ENCODE measurements around the gene RPL11.

RPL11 gene

GRCh38 chr1:23704834-23705495 lies 13.4 kb downstream of the RPL11 start:
- ChIA-PET CTCF (interaction anchor here (0.8 to 1.9 kb wide), 6 partner anchors 13 to 68 kb away, joined by 3 to 8 read pairs (median 3); partner anchors contain the start of gene RPL11), POLR2A (interaction anchor here (0.5 kb wide), 1 partner anchor 45 kb away, joined by 7 read pairs; no protein-coding TSS in a partner anchor)
- no peak for DNase-seq (ENCODE audit: extremely low spot score)

GRCh38 chr1:23709229-23709628 lies 17.6 kb downstream of the RPL11 start:
- no peak for DNase-seq (ENCODE audit: extremely low spot score)
- CTCF ChIA-PET: no interaction called here
- no peak for TF ChIP-seq CTCF (IDR thresholded peaks at IDR 0.05; ENCODE audit: control extremely low read depth, extremely low read depth, low read depth, missing control alignments)
- POLR2A ChIA-PET: no interaction called here

More at GRCh38 chr1:23704834-23705495, 13.4 kb downstream of the RPL11 start:
- TF ChIP-seq CTCF (IDR thresholded peaks at IDR 0.05; ENCODE audit: control extremely low read depth, extremely low read depth, low read depth, missing control alignments): no peak

DNA sequence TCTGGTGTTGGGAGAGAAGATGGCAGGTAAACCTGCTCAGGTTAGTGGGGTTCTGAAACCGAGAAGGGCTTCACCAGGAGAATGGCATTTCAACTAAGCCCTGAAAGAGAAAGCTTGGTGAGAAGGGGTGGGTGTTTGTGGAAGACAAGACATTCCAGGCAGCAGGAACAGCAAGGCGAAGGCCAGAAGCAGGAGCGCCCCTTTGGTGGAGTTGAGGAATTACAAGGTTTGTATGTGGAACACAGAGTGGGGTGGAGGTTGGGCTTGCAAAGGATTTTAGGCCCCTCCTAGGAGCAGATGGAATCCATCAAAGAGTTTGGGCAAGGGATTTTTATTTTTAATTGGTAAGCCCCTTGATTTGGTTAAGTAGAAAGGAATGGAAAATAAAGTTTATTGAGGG lies 26.9 kb downstream of the RPL11 start:
- TF ChIP-seq CTCF (IDR thresholded peaks at IDR 0.05; ENCODE audit: control extremely low read depth, extremely low read depth, low read depth, missing control alignments): peak; percentile 41
- ChIA-PET CTCF (interaction anchor here (0.9 to 4.7 kb wide), 9 partner anchors 18 to 53 kb away, joined by 3 to 22 read pairs (median 3); partner anchors contain the start of gene RPL11), POLR2A (no interaction called here)
- DNase-seq (ENCODE audit: extremely low spot score): no peak

GRCh38 chr1:23719162-23719820 lies 27.7 kb downstream of the RPL11 start:
- ChIA-PET CTCF (interaction anchor here (0.8 to 4.7 kb wide), 7 partner anchors 9 to 82 kb away, joined by 3 to 22 read pairs (median 3); no protein-coding TSS in a partner anchor), POLR2A (interaction anchor here (0.6 kb wide), 1 partner anchor 23 kb away, joined by 4 read pairs; no protein-coding TSS in a partner anchor)
- no peak for TF ChIP-seq CTCF (IDR thresholded peaks at IDR 0.05; ENCODE audit: control extremely low read depth, extremely low read depth, low read depth, missing control alignments)
- no peak for DNase-seq (ENCODE audit: extremely low spot score)

- CTCF ChIA-PET: interaction anchor here (0.9 to 4.7 kb wide), 8 partner anchors 9 to 175 kb away, joined by 3 to 22 read pairs (median 4); no protein-coding TSS in a partner anchor
- POLR2A ChIA-PET: interaction anchor here (0.8 to 1.3 kb wide), 3 partner anchors 21 to 29 kb away, joined by 3 to 4 read pairs (median 4); partner anchors contain the start of gene RPL11
- DNase-seq (ENCODE audit: extremely low spot score): peak; percentile 68
- no peak for TF ChIP-seq CTCF (IDR thresholded peaks at IDR 0.05; ENCODE audit: control extremely low read depth, extremely low read depth, low read depth, missing control alignments)
Observed at GRCh38 chr1:23720256-23720995, 28.8 kb downstream of the RPL11 start.

- POLR2A ChIA-PET: no interaction called here
- TF ChIP-seq CTCF (IDR thresholded peaks at IDR 0.05; ENCODE audit: control extremely low read depth, extremely low read depth, low read depth, missing control alignments): no peak
- CTCF ChIA-PET: interaction anchor here (0.6 to 2.6 kb wide), 9 partner anchors 10 to 87 kb away, joined by 3 to 9 read pairs (median 3); partner anchors contain the start of genes ELOA and RPL11
- no peak for DNase-seq (ENCODE audit: extremely low spot score)
Observed at GRCh38 chr1:23722652-23723051, 31.0 kb downstream of the RPL11 start.
